Testis (tissue), 3 donors: ENCODE results near the gene RGS6. TPM values are rescaled to one million over a fixed set of nuclear protein-coding genes. Genes with fewer than 3 reads are reported as not detected.

Source experiments
- DNase-seq: peaks from one replicate; pipeline ENCODE4 v3.0.0-alpha.2; 2019
- H3K27ac ChIP-seq, 2 donors: fragments of 200-600 bp; sonication (generic); one replicate each; pipeline ENCODE4 v1.5.1; 2019
- H3K27me3 ChIP-seq: fragments of 200-600 bp; sonication (generic); one replicate; pipeline ENCODE4 v1.5.1; 2019
- H3K36me3 ChIP-seq: fragments of 200-600 bp; sonication (generic); one replicate; pipeline ENCODE4 v1.5.1; 2017; ENCODE audit warnings: low read depth; ENCODE audit errors: missing control alignments
- H3K4me1 ChIP-seq: fragments of 200-600 bp; sonication (generic); one replicate; pipeline ENCODE4 v1.5.1; 2019
- H3K4me3 ChIP-seq, 2 donors: fragments of 200-600 bp; sonication (generic); one replicate each; pipeline ENCODE4 v1.5.1; 2017 to 2019
- H3K9me3 ChIP-seq: fragments of 200-600 bp; sonication (generic); one replicate; pipeline ENCODE4 v1.5.1; 2017
- POLR2A ChIP-seq: fragments of 450-650 bp; IDR thresholded peaks from one replicate; pipeline ENCODE4 v1.6.1; 2017; ENCODE audit warnings: antibody characterized with exemption, mild to moderate bottlenecking, moderate library complexity
- WGBS, 2 donors: methylation state at CpG; one replicate each; pipeline ENCODE4 v1.1.5; 2018; 5-methylcytosine and 5-hydroxymethylcytosine counted together
- intact Hi-C: fragments of 100-400 bp; cut with DNase I; formaldehyde crosslinking; loops from one replicate; pipeline ENCODE4 v1.15.1; 2023; ENCODE audit warnings: low total_unique reads
- polyA plus RNA-seq: library from polyadenylated mRNA; stranded (reverse); fragments of 350-450 nt; fragmentation: Illumina TruSeq; extraction: RNeasy Lipid Tissue Mini Kit (QIAGEN cat#74804); gene quantifications from one replicate; pipeline ENCODE4 v1.2.3, GENCODE V29; 2014; ENCODE audit warnings: low read depth, low replicate concordance; ENCODE audit not compliant: insufficient read depth
- total RNA-seq, 2 donors: library from RNA; depleted of rRNA; stranded (reverse); fragments of >200 nt; gene quantifications; one replicate each; pipeline ENCODE4 v1.2.3, GENCODE V29; 2016
- TF ChIP-seq, protein P1 (sequence below), 3 experiments: fragments of 450-650 bp in 2 of 3; fragments of 200-600 bp in 1 of 3; sonication (generic) in 1 of 3; IDR thresholded peaks; one replicate each; pipeline ENCODE4 v1.5.1; 2016 to 2019; ENCODE audit warnings: antibody characterized with exemption in 3 of 3, mild to moderate bottlenecking in 2 of 3, moderate library complexity in 1 of 3

RGS6 gene
- total and polyA plus RNA-seq, 3 donors from 2014 or later = 6.3 to 21.3 (median 16.0) TPM

DNA sequence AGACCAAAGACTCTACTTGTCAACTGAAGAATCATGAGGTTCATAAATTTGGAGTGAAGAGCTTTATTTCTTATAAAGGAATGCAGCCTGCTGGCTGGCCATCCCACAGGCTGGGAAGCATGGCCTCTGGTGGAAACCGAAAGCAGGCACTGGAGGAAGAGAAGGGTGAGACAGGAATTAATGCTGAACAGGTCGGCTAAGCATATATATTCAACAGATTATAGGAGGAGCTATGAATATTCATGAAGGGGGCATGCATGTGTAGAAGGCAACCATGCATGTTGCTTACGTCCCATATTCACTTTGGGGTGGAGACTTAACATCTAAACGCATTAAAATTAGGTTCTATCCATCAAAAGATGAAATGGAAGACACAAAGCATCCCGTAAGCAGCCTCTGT, 20.6 kb upstream of the RGS6 start:
- H3K27ac ChIP-seq = no peak overlapping the region
- intact Hi-C loops = no loop called here
- 75 to 85% methylated on average over 5 of the region's 5 CpGs for WGBS, 2 donors
- no peak for TF ChIP-seq POLR2A
- TF ChIP-seq, protein P1, sequence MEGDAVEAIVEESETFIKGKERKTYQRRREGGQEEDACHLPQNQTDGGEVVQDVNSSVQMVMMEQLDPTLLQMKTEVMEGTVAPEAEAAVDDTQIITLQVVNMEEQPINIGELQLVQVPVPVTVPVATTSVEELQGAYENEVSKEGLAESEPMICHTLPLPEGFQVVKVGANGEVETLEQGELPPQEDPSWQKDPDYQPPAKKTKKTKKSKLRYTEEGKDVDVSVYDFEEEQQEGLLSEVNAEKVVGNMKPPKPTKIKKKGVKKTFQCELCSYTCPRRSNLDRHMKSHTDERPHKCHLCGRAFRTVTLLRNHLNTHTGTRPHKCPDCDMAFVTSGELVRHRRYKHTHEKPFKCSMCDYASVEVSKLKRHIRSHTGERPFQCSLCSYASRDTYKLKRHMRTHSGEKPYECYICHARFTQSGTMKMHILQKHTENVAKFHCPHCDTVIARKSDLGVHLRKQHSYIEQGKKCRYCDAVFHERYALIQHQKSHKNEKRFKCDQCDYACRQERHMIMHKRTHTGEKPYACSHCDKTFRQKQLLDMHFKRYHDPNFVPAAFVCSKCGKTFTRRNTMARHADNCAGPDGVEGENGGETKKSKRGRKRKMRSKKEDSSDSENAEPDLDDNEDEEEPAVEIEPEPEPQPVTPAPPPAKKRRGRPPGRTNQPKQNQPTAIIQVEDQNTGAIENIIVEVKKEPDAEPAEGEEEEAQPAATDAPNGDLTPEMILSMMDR (IDR thresholded peaks at IDR 0.05) = no peak
- no peaks in the 10 kb centered on the region for H3K9me3 ChIP-seq
- no peaks in the 10 kb centered on the region for H3K4me1 ChIP-seq
- H3K27me3 ChIP-seq = no peaks in the 10 kb centered on the region
- no peak for DNase-seq
- H3K36me3 ChIP-seq = no peaks in the 10 kb centered on the region
- H3K4me3 ChIP-seq = no peak overlapping the region

DNA sequence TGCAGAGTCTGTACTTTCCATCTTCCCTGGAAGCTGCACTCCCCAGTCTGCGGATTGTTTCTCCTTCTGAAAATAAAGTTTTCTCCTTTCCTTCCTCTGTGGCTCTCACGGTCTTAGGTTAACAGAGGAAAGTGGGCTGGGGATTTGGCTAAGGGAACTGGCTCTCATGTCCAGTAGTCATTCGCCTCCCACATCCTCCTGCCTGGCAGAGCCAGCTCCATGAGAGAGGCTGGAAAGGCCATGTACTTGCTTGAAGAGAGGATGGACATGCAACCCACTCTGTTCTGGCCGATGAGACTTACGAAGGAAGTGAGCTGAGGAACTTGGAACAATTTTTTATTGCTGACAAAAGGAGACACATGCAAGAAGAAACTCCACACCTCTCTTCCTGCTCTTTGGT, 18.9 kb upstream of the RGS6 start:
- Histone ChIP-seq H3K36me3 (no peaks in the 10 kb centered on the region), H3K4me1 (no peaks in the 10 kb centered on the region), H3K27ac (no peak overlapping the region), H3K4me3 (no peak overlapping the region), H3K27me3 (no peaks in the 10 kb centered on the region), H3K9me3 (no peaks in the 10 kb centered on the region)
- intact Hi-C loops = no loop called here
- no peak for TF ChIP-seq POLR2A
- TF ChIP-seq, protein P1 (IDR thresholded peaks at IDR 0.05) = no peak
- no peak for DNase-seq
- WGBS, 2 donors = 43 to 56% methylated on average over 5 of the region's 5 CpGs

DNA sequence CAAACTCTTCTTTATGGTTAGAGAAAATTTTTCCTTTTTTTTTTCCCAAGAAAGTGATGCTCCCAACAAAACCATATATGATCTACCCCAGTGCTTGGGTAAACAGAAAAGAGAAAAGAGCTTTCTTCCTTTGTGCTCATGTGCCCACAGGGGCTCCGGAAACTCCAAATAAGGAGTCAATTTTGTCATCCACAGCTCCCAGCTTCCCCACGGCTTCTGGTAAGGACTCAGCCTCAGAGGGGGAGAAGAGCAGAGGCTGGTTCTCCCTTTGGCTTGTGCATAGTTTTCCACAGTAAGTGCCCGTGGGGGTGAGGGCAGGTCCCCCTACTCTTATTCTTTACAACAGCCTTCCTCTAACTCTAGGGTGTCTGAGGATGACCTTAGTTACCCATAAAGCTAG, 13.3 kb upstream of the RGS6 start:
- Histone ChIP-seq H3K4me1 (no peaks in the 10 kb centered on the region), H3K27ac (no peak overlapping the region), H3K9me3 (no peaks in the 10 kb centered on the region), H3K27me3 (no peaks in the 10 kb centered on the region), H3K4me3 (no peak overlapping the region), H3K36me3 (no peaks in the 10 kb centered on the region)
- 60 to 77% methylated on average over 3 of the region's 3 CpGs for WGBS, 2 donors
- DNase-seq = no peak
- no peak for TF ChIP-seq POLR2A
- TF ChIP-seq, protein P1 (IDR thresholded peaks at IDR 0.05) = no peak
- intact Hi-C loops = no loop called here

DNA sequence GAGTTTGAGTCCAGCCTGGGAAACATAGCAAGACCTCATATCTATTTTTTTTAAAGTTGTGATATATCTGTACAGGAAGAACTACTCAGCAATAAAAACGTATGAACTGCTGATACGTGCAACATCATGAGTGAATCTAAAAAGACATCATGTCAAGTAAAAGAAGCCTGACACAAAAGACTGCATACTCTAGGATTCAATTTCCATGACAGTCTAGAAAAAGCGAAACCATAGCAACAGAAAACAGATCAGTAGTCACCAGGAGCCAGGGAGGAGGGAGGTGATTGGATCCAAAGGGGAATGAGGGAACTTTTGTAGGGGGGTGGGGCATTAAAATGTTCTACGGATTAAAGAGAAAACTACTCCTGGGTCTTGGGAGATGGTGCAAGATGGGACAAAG, 8.7 kb upstream of the RGS6 start:
- intact Hi-C loops = no loop called here
- H3K4me3 ChIP-seq = no peak overlapping the region
- TF ChIP-seq POLR2A = no peak
- TF ChIP-seq, protein P1 (IDR thresholded peaks at IDR 0.05) = no peak
- 84% methylated on average over 4 of the region's 4 CpGs for WGBS, 2 donors
- H3K4me1 ChIP-seq = no peaks in the 10 kb centered on the region
- H3K27me3 ChIP-seq = no peaks in the 10 kb centered on the region
- no peak overlapping the region for H3K27ac ChIP-seq
- no peaks in the 10 kb centered on the region for H3K9me3 ChIP-seq
- H3K36me3 ChIP-seq = no peaks in the 10 kb centered on the region
- DNase-seq = no peak

DNA sequence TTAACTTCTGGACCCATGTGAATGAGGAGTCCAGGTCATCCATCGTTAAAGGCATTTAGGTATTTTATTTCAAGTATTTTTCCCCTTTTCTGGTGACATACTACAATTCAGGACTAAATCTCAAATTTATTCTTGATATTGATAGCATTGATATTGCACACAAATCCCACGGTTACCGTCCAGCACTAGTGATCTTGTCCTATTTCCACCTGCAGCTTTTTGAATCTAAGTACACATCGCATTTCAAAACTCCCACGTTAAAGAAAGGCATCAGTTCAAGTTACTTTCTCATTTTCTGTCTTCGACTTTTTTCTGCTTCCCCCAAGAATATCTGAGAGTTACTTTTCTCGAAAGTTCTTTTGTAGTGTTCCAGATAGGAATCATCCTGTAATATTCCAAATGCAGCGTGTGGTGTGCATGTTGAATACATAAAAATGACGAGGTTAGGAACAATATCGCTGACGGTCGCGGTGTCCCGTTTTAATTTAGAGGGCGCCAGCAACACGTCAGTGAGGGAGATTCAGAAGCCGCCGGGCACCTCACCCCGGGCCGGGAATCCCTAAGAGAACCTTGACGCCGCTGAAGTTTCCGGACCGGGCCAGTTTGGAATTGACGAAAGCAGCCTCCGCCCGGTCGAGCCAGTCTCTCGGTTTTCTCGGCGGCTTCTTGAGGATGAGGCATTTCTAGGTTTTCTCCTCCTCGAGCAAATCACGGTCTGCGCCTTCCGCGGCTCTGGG, 569 bp upstream of the RGS6 start:
- H3K36me3 ChIP-seq = no peaks in the 10 kb centered on the region
- peaks cover 4% of the 10 kb centered on the region for H3K4me1 ChIP-seq
- WGBS, 2 donors = 6 to 12% methylated on average over 20 to 32 of the region's 36 CpGs
- H3K9me3 ChIP-seq = no peaks in the 10 kb centered on the region
- DNase-seq = peak; percentile 56
- H3K27ac ChIP-seq = no peak overlapping the region
- H3K4me3 ChIP-seq = peak overlapping the region; percentile 53 to 60
- H3K27me3 ChIP-seq = no peaks in the 10 kb centered on the region
- TF ChIP-seq POLR2A = no peak
- TF ChIP-seq, protein P1 (IDR thresholded peaks at IDR 0.05) = no peak
- intact Hi-C loops = no loop called here
